Spleen (tissue), 11 donors: ENCODE data around the gene MED9. TPM values are rescaled to one million over a fixed set of nuclear protein-coding genes. Genes with fewer than 3 reads are reported as not detected.

Experiments used
- DNase-seq: peaks from one replicate; pipeline ENCODE4 v3.0.0-alpha.2; 2020
- H3K27ac ChIP-seq, 8 donors: fragments of 200-600 bp; sonication (generic) in 7 of 8; 1 replicate in 4 of 8; 2 replicates in 4 of 8; pipeline versions ENCODE4 v1.5.0 to v1.8.0; 2016 to 2021; ENCODE audit warnings: inconsistent platforms in 4 of 8, mild to moderate bottlenecking in 4 of 8, moderate library complexity in 1 of 8
- H3K27me3 ChIP-seq, 7 donors: fragments of 200-600 bp; sonication (generic) in 6 of 7; replicated peaks in 1 of 7; 1 replicate in 4 of 7; 2 replicates in 3 of 7; pipeline versions ENCODE4 v1.5.0 to v1.8.0; 2016 to 2021; ENCODE audit warnings: inconsistent platforms in 3 of 7, mild to moderate bottlenecking in 1 of 7
- H3K36me3 ChIP-seq, 6 donors: fragments of 200-600 bp; sonication (generic) in 5 of 6; 1 replicate in 4 of 6; 2 replicates in 2 of 6; pipeline versions ENCODE4 v1.5.0 to v1.8.0; 2016 to 2021; ENCODE audit warnings: inconsistent platforms in 2 of 6
- H3K4me1 ChIP-seq, 6 donors: fragments of 200-600 bp; sonication (generic) in 5 of 6; 1 replicate in 3 of 6; 2 replicates in 3 of 6; pipeline versions ENCODE4 v1.5.0 to v1.8.0; 2016 to 2021; ENCODE audit warnings: inconsistent platforms in 3 of 6
- H3K4me3 ChIP-seq, 8 donors: fragments of 200-600 bp; sonication (generic) in 7 of 8; 1 replicate in 4 of 8; 2 replicates in 4 of 8; pipeline versions ENCODE4 v1.5.0 to v1.8.0; 2016 to 2021; ENCODE audit warnings: inconsistent platforms in 4 of 8, mild to moderate bottlenecking in 4 of 8, moderate library complexity in 2 of 8
- H3K9me3 ChIP-seq, 8 donors: fragments of 200-600 bp; sonication (generic) in 7 of 8; 1 replicate in 4 of 8; 2 replicates in 4 of 8; pipeline versions ENCODE4 v1.5.0 to v1.8.0; 2016 to 2021; ENCODE audit warnings: inconsistent platforms in 4 of 8
- POLR2A ChIP-seq, 3 donors: fragments of 450-650 bp; IDR thresholded peaks; one replicate each; pipeline ENCODE4 v1.5.1; 2017; ENCODE audit warnings: antibody characterized with exemption in 3 of 3, mild to moderate bottlenecking in 1 of 3
- POLR2AphosphoS5 ChIP-seq, 3 donors: sonication (generic); formaldehyde crosslinking; IDR thresholded peaks; one replicate each; pipeline ENCODE4 v1.5.1; 2017; ENCODE audit warnings: antibody characterized with exemption in 3 of 3
- WGBS, 5 donors: extraction: QIAGEN DNeasy Blood & Tissue Kit in 3 of 5; methylation state at CpG; one replicate each; pipeline versions ENCODE4 v1.1.5 to v1.1.7; 2013 to 2018; 5-methylcytosine and 5-hydroxymethylcytosine counted together
- intact Hi-C: fragments of 100-400 bp; cut with DNase I; formaldehyde crosslinking; loops from one replicate; pipeline ENCODE4 v1.15.0; 2023; ENCODE audit warnings: low total_unique reads
- polyA plus RNA-seq, 3 donors: library from polyadenylated mRNA; stranded (reverse); fragments of 200-250 nt; gene quantifications; one replicate each; pipeline ENCODE4 v1.2.1, GENCODE V29; 2013
- total RNA-seq, 7 donors: library from RNA; depleted of rRNA in 3 of 7; stranded (reverse); fragments of >200 nt in 3 of 7; fragmentation: NEBNext Ultra II Directional in 4 of 7; extraction: Animal tissue kit (Norgen Biotek cat#: 25700) in 4 of 7; gene quantifications; one replicate each; pipeline versions ENCODE4 v1.1.0 to v1.2.1, GENCODE V29; 2016 to 2021
- TF ChIP-seq, protein P1 (sequence below), 11 experiments: fragments of 200-600 bp in 7 of 11; fragments of 450-650 bp in 4 of 11; sonication (generic) in 4 of 11; IDR thresholded peaks in 8 of 11; conservative IDR thresholded peaks in 3 of 11; 1 replicate in 7 of 11; 2 replicates in 4 of 11; pipeline versions ENCODE4 v1.4.0 to v1.8.0; 2016 to 2021; ENCODE audit warnings: antibody characterized with exemption in 11 of 11, inconsistent platforms in 4 of 11, mild to moderate bottlenecking in 1 of 11
- donor health status: healthy with polysubstance abuse.
- donor health status: DM: no; HTN: no; CAD: no; lungs with moderate emphysema.
- donor health status: DM: no; HTN: no; CAD: no.
- donor health status: Bipolar disorder and iron deficiency.
- donor health status: healthy.
- donor health status: DM: no; HTN: no; CAD: no.
- donor health status: DM: yes; HTN: yes; CAD: no.

MED9 gene
- total and polyA plus RNA-seq, 10 donors = 8.5 to 19.2 (median 14.1) TPM

DNA sequence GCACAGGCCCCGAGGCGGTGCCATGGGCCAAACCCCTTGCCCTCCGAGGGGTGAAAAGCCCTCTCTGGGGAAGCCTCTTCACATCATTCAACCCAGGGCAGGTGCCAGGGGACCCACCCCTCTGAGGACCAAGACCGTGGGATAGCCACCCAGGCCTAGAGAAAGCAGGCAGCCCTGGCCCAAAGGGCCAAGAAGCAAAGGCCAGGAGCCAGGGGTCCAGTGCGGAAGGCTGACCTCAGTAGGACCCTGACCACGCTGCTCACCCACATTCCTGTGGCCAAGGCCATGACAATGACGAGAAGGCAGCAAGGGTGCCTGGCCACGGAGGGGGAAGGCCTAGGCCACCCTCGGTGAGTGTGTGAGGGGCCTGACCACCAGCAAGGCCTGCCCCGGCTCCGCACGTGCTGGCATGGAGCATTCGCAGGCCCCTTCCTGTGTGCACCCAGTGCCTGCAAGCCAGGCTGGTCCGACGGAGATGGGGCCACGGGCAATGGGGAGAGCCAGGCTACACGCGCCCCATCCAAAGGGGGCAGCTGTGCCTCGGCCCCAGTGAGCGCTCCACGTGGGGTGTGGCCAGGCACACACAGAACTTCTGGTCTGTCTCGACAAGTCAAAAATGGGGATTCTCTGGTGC, 43.9 kb downstream of the MED9 start:
- no peaks in the 10 kb centered on the region for H3K27me3 ChIP-seq
- peaks cover 0 to 20% (median 7%) of the 10 kb centered on the region in 6 donors for H3K36me3 ChIP-seq
- TF ChIP-seq POLR2A (IDR thresholded peaks at IDR 0.05) = no peak
- no peak for TF ChIP-seq POLR2AphosphoS5 (IDR thresholded peaks at IDR 0.05)
- TF ChIP-seq, protein P1, sequence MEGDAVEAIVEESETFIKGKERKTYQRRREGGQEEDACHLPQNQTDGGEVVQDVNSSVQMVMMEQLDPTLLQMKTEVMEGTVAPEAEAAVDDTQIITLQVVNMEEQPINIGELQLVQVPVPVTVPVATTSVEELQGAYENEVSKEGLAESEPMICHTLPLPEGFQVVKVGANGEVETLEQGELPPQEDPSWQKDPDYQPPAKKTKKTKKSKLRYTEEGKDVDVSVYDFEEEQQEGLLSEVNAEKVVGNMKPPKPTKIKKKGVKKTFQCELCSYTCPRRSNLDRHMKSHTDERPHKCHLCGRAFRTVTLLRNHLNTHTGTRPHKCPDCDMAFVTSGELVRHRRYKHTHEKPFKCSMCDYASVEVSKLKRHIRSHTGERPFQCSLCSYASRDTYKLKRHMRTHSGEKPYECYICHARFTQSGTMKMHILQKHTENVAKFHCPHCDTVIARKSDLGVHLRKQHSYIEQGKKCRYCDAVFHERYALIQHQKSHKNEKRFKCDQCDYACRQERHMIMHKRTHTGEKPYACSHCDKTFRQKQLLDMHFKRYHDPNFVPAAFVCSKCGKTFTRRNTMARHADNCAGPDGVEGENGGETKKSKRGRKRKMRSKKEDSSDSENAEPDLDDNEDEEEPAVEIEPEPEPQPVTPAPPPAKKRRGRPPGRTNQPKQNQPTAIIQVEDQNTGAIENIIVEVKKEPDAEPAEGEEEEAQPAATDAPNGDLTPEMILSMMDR (IDR thresholded peaks at IDR 0.05 in 8 of 11, conservative IDR thresholded peaks at IDR 0.05 in 3 of 11) = no peak
- H3K4me3 ChIP-seq = no peak overlapping the region
- DNase-seq = no peak
- H3K9me3 ChIP-seq = no peaks in the 10 kb centered on the region
- no peak overlapping the region for H3K27ac ChIP-seq
- 89 to 96% (median 91%) methylated on average over 16 to 22 of the region's 22 CpGs for WGBS, 5 donors
- intact Hi-C loops = no loop called here
- no peaks in the 10 kb centered on the region for H3K4me1 ChIP-seq

- Histone ChIP-seq H3K4me1 (peaks cover 0 to 4% (median 0%) of the 10 kb centered on the region in 6 donors), H3K4me3 (no peak overlapping the region), H3K27me3 (no peaks in the 10 kb centered on the region), H3K27ac (no peak overlapping the region), H3K9me3 (no peaks in the 10 kb centered on the region), H3K36me3 (peaks cover 0 to 20% (median 7%) of the 10 kb centered on the region in 6 donors)
- 54 to 64% (median 61%) methylated on average over 14 of the region's 14 CpGs for WGBS, 5 donors
- no peak for DNase-seq
- TF ChIP-seq, protein P1 (IDR thresholded peaks at IDR 0.05 in 8 of 11, conservative IDR thresholded peaks at IDR 0.05 in 3 of 11) = no peak
- TF ChIP-seq POLR2AphosphoS5 (IDR thresholded peaks at IDR 0.05) (no peak), POLR2A (IDR thresholded peaks at IDR 0.05) (no peak)
- intact Hi-C loops = no loop called here
Measured at GRCh38 chr17:17523001-17523730, 46.4 kb downstream of the MED9 start.

DNA sequence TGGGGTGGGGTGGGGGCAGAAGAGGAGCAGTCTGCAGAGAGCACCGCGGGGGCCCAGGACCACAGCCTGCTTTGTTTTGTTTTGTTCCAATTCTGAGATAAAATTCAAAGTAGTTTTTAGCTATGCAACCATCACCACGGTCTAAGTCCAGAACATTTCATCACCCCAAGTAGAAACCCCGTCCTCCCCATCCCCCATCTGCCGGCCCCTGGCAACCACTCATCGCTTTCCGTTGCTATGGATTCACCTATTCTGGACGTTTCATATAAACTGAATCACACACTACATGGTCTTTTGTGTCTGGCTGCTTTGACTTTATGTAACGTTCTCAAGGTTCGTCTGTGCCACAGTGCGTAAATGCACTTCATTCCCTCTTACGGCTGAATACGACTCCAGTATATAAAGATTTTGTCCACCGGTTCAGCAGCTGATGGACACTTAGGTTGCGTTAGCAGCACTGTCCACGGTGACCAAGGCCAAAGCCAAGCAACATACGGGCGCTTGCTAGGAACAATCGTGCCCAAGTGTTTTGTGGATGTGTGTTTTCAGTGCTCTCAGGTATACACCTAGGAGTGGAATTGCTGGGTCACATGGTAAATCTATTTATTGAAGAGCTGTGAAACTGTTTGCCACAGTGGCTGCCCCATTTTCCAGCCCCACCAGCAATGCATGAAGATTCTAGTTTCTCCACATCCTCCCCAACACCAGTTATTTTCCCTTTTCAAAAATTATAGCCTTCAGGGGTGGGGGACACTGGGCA, 47.1 kb downstream of the MED9 start:
- H3K4me3 ChIP-seq = no peak overlapping the region
- H3K9me3 ChIP-seq = no peaks in the 10 kb centered on the region
- intact Hi-C loops = no loop called here
- no peak overlapping the region for H3K27ac ChIP-seq
- H3K4me1 ChIP-seq = peaks cover 0 to 11% (median 0%) of the 10 kb centered on the region in 6 donors
- peaks cover 0 to 20% (median 7%) of the 10 kb centered on the region in 6 donors for H3K36me3 ChIP-seq
- TF ChIP-seq POLR2A (IDR thresholded peaks at IDR 0.05) = no peak
- TF ChIP-seq, protein P1 (IDR thresholded peaks at IDR 0.05 in 8 of 11, conservative IDR thresholded peaks at IDR 0.05 in 3 of 11) = no peak
- no peak for TF ChIP-seq POLR2AphosphoS5 (IDR thresholded peaks at IDR 0.05)
- H3K27me3 ChIP-seq = no peaks in the 10 kb centered on the region
- no peak for DNase-seq
- 84 to 93% (median 88%) methylated on average over 19 of the region's 19 CpGs for WGBS, 5 donors
